CD4-positive, alpha-beta T cell treated with Interleukin-17A for 4 hours (primary cell): Measurements from ENCODE around the gene PLSCR4.
"Not testable (repeated sequence)": the region's sequence is repeated elsewhere in the genome, so short reads cannot be mapped to it uniquely, and the experiment has no call there.

ENCODE experiments used
- DNase-seq: peaks from one replicate; pipeline ENCODE4 v3.0.0-alpha.2; 2020; ENCODE audit warnings: mixed read lengths

The PLSCR4 gene

GRCh38 chr3:146246526-146246925, 4.4 kb downstream of the PLSCR4 start:
- DNase-seq: no peak

GRCh38 chr3:146243559-146243958, 7.3 kb downstream of the PLSCR4 start:
- no peak for DNase-seq

- no peak for DNase-seq
These were observed 9.2 kb downstream of the PLSCR4 start for GRCh38 chr3:146241523-146242240.

DNA sequence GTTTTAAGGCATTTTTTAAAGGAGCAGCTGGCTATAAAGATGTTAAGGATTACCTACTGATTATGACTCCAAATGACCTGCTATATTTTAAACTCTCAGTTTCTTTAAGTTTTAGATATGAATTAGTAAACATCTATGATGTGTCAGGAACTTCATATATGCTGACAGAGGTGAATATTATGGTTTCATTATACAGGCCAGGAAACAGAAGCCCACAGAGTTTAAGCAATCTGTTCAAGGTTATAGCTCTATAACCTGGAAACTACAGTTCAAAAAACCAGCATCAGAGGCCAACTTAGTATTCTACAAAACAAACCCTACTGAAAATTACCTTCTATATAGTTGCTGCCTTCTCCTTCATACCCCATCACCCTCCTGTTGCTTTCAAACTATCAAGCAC, 17.4 kb downstream of the PLSCR4 start:
- DNase-seq: no peak

DNA sequence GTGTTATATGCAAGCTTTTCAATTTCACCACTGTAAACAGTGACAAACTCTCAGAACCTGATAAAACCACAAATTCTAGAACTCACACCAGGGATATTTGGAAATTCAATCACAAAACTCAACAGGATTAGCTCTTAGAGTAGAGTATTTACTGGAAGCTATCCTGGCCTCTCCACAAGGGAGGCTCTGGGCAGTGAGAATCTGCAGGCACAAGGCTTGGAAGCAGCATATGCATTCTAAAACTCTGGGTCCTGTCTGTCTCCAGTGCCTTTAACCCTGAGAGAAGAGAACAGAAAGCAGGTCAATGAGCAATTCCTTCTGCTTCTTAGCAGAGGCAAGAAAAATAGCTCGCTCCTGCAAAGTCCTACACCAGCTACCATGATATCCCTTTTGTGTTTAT, 23.4 kb downstream of the PLSCR4 start:
- DNase-seq: no peak

DNA sequence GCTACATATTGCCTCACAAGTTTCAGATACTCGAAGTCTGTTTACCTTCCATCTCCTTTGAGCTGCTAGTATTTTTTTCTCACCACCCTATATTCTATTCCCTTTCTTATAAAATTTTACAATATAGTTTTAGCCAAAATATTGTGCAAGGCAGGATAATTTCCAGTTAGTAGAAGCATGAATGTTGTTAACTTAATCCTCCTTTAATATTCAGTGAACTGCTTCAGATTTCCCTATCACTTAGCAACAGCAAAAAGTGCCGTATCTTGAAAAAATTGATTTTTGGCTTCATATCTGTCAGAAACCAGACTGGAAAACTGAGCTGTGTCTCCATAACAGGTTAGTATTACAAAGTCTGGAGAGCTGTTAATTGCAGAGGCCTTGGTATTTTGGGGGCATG, 24.0 kb downstream of the PLSCR4 start:
- no peak for DNase-seq

- DNase-seq: not testable (repeated sequence)
These were observed 25.4 kb downstream of the PLSCR4 start for GRCh38 chr3:146225458-146225857.

- DNase-seq: no peak
These were observed 27.2 kb downstream of the PLSCR4 start for GRCh38 chr3:146223401-146224373.

DNA sequence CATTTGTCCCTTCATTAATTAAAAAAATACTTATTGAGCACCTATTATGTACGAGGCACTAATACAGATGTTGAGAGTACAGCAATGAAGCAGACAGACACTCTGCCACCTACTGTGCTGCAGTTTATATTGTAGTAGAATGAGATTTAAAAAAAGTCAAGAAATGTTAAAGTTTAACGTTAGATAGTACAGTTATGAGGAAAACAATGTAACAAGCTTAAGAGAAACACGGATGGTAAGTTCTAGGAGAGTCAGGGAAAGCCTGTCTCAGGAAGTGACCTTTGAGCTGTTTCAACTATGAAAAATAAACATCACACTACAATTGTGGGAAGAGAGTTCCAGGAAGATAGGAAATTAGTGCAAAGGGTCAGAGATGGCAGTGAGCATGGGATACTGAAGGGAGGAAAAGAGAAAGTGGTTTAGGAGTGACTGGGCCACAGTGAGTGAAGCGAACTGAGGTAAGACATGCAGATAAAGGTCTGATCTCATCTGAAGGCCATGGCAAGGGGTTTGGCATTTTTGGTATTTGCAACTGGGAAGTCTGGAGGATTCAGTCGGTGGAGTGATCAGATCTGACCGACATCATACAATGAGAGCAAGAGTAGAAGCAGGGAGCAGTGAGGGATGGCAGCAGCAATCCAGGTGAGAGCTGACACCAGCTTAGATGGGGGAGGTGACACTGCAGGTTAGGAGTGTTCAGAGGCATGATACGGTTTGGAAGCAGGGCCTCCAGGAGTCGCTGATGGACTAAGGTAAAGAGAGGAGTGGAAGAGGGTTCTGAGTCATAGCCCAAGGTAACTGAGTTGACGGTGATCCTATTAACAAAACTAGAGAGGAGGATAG, 28.5 kb downstream of the PLSCR4 start:
- DNase-seq: no peak

DNA sequence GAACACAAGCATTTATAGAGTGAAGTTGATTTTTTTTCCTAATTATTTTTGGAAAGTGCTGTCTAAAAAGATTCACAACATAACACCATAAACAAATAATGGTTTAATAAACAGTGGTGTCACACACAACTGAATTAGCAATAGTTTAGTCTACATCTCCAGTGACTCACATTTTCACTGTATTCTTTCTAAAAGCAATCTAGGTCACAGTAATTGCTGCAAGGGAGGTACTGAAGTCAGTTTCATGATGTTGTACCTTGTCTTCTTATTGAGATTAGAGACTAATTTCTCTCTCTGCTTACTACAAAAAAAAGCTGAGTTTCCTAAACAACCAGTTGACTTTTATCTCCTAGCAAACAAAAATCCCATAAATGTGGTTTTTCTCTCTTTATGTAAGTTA, 29.6 kb downstream of the PLSCR4 start:
- DNase-seq: no peak

- DNase-seq: peak; percentile 55
These were observed 31.7 kb downstream of the PLSCR4 start for GRCh38 chr3:146218880-146219866.

GRCh38 chr3:146217324-146217723, 33.6 kb downstream of the PLSCR4 start:
- no peak for DNase-seq

DNA sequence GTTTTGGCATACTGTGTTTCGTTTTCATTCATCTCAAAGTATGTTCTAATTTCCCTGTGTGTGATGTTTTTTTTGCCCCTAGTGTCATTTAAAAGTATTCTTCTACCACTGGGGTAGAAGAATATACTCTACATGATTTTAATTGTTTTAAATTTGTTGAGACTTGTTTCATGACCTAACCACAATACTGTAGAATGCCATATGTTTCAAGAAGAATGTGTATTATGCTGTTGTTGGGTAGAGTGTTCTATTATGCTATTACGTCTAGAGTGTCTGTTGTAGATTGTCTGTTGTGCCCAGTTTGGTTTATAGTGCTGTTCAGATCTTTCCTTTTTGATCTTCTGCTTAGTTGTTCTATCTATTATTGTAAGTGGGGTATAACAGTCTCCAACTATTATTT, 36.4 kb downstream of the PLSCR4 start:
- no peak for DNase-seq

- no peak for DNase-seq
These were observed 41.5 kb downstream of the PLSCR4 start for GRCh38 chr3:146209371-146209770.

DNA sequence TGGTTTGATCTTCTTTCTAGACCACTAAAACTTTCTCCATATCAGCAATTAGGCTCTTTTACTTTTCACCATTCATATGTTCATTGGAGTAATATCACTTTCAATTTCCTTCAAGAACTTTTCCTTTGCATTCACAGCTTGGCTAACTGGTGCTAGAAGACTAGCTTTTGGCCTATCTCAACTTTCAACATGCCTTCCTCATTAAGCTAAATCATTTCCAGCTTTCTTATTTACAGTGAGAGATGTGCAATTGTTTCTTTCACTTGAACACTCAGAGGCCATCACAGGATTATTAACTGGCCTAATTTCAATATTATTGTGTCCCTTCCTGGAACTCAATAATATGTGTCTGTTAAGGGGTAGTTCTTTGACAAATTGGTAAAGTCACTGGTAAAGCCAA, 47.1 kb downstream of the PLSCR4 start:
- no peak for DNase-seq

DNA sequence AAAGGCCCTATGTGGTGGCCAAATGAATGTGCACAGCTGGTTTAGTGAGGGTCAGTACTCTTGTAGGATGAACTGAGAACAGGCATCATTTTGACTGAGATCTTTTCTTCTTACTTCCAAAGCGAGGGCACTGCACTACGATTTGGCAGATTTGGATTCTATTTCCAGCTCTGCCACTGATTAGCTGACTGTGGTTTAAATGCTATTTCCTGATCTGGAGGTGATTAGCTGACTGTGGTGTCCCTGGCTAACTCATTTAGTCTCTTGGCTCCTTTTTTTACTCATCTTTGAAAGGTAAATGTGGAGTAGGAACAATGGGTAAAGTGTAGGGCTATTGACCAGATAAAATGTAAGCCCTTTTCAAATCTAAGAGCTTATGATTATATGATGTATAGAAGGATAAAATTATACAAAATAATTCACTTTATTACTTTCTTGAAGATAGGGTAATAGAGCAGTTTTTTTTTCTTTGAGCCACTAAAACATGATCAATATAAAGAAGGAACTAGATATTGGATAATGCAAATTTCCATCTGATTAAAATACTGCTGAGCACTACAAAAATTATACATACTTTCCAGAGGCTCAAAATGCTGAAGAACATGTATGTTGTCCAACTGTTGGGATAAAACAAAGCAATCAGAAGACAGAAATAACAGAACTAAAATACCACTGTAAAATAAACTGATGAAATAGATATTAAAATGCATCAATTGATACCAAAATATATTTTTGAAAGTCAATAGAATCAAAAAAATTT, 50.3 kb downstream of the PLSCR4 start:
- no peak for DNase-seq

- DNase-seq: no peak
These were observed 51.1 kb downstream of the PLSCR4 start for GRCh38 chr3:146199762-146200161.

DNA sequence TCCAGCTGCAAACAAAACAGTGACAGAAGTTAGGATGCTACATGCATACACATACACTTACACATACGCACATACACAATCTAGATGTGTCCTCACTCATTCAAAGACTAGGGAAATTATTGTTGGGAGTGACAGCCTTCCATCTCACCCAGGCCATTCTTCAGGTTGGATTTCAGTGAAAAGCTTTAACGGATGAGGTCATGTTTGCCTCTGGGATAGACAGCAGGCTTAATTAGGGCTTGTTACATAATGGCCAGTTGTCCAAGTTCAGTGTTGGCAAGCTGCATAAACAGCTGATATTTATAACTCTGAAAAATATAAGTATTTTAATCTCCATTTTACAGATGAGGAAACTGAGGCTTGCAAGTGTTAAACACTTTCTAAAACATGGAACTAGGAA, 54.1 kb downstream of the PLSCR4 start:
- DNase-seq: no peak

DNA sequence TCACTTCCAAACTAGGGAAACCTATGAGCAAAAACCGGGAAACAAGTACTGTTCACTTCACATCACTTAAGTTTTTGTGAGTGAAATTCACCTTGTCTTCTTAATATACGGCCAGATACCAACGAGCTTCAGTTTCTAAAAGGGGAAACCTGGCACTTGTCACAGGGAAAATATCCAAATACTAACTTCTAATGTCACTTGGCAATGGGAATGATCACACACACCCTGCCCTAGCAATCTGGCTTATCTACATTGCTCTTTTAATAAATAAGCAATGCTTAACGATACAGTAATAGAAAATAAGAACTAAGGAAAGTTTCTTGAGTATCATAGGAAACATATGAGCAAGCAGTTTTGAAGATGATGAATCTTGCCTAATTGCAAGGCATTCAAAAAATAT, 55.3 kb downstream of the PLSCR4 start:
- DNase-seq: no peak

DNA sequence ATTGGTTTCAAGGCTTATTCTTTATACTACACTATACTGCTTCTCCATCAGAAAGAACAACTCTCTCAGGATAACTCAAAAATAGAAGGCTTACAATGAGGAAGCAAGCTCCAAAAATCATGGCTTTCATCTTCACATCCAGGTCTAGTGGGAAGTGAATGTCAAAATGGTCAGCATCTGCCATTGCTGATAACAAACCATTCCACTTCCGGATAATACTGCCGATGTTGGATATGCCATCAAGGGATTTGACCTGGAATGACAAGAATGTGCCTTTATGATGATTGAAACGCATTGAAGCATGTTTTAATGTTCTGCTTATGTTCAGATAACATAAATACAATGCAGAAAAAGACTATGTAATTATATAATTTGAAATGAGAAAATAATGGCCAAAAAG, 55.9 kb downstream of the PLSCR4 start:
- no peak for DNase-seq

- no peak for DNase-seq
These were observed 59.9 kb downstream of the PLSCR4 start for GRCh38 chr3:146191051-146191450.
